Nephron (organoid): ENCODE data around the gene FAM234A.

Experiments used
- H3K27ac Mint-ChIP-seq, 3 experiments: 2 replicates each; pipeline ENCODE4 v1.8.0; 2020; ENCODE audit warnings: mixed read lengths in 3 of 3, mild to moderate bottlenecking in 2 of 3, moderate library complexity in 1 of 3
- H3K27me3 Mint-ChIP-seq: 2 replicates; pipeline ENCODE4 v1.8.0; 2021; ENCODE audit warnings: low read depth, mild to moderate bottlenecking, moderate library complexity, mixed read lengths
- H3K36me3 Mint-ChIP-seq: 2 replicates; pipeline ENCODE4 v1.8.0; 2020; ENCODE audit warnings: low read depth, mixed read lengths
- H3K4me1 Mint-ChIP-seq: 2 replicates; pipeline ENCODE4 v1.8.0; 2020; ENCODE audit warnings: mixed read lengths
- H3K4me3 Mint-ChIP-seq, 3 experiments: 2 replicates each; pipeline ENCODE4 v1.8.0; 2020; ENCODE audit warnings: mild to moderate bottlenecking in 3 of 3, mixed read lengths in 3 of 3, moderate library complexity in 2 of 3
- H3K9me3 Mint-ChIP-seq: 2 replicates; pipeline ENCODE4 v1.8.0; 2020; ENCODE audit warnings: mixed read lengths
- TF ChIP-seq, protein P1 (sequence below), 3 experiments: fragments of 200-600 bp; sonication (generic); IDR thresholded peaks; one replicate each; pipeline ENCODE4 v1.5.0; 2021; ENCODE audit warnings: antibody characterized with exemption in 3 of 3; ENCODE audit not compliant: unreplicated experiment in 3 of 3

FAM234A gene, protein sequence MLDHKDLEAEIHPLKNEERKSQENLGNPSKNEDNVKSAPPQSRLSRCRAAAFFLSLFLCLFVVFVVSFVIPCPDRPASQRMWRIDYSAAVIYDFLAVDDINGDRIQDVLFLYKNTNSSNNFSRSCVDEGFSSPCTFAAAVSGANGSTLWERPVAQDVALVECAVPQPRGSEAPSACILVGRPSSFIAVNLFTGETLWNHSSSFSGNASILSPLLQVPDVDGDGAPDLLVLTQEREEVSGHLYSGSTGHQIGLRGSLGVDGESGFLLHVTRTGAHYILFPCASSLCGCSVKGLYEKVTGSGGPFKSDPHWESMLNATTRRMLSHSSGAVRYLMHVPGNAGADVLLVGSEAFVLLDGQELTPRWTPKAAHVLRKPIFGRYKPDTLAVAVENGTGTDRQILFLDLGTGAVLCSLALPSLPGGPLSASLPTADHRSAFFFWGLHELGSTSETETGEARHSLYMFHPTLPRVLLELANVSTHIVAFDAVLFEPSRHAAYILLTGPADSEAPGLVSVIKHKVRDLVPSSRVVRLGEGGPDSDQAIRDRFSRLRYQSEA

GRCh38 chr16:234468-235305 is at the start of gene FAM234A:
TSS of gene FAM234A (plus strand) at chr16:234821. CDS start at chr16:254414, 19,593 bp downstream.
- H3K4me3 Mint-ChIP-seq: peak within 1 kb of the TSS; percentile 95 to 100 (median 99)
- peaks cover 11% of the 10 kb centered on the region for H3K4me1 Mint-ChIP-seq

GRCh38 chr16:185213-185612 is 49.4 kb upstream of the FAM234A start:
- TF ChIP-seq, protein P1, sequence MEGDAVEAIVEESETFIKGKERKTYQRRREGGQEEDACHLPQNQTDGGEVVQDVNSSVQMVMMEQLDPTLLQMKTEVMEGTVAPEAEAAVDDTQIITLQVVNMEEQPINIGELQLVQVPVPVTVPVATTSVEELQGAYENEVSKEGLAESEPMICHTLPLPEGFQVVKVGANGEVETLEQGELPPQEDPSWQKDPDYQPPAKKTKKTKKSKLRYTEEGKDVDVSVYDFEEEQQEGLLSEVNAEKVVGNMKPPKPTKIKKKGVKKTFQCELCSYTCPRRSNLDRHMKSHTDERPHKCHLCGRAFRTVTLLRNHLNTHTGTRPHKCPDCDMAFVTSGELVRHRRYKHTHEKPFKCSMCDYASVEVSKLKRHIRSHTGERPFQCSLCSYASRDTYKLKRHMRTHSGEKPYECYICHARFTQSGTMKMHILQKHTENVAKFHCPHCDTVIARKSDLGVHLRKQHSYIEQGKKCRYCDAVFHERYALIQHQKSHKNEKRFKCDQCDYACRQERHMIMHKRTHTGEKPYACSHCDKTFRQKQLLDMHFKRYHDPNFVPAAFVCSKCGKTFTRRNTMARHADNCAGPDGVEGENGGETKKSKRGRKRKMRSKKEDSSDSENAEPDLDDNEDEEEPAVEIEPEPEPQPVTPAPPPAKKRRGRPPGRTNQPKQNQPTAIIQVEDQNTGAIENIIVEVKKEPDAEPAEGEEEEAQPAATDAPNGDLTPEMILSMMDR (IDR thresholded peaks at IDR 0.05; ENCODE audit: unreplicated experiment in 3 of 3): no peak
- no peaks in the 10 kb centered on the region for H3K9me3 Mint-ChIP-seq
- no peak overlapping the region for H3K4me3 Mint-ChIP-seq
- H3K27ac Mint-ChIP-seq: peak overlapping the region in 1 of 3 experiments; percentile 38
- H3K36me3 Mint-ChIP-seq: peaks cover 37% of the 10 kb centered on the region
- H3K4me1 Mint-ChIP-seq: no peaks in the 10 kb centered on the region
- peaks cover 4% of the 10 kb centered on the region for H3K27me3 Mint-ChIP-seq

More at GRCh38 chr16:234468-235305, at the start of gene FAM234A:
- Mint-ChIP-seq H3K9me3 (no peaks in the 10 kb centered on the region), H3K27me3 (no peaks in the 10 kb centered on the region), H3K27ac (peak within 1 kb of the TSS; percentile 88 to 99 (median 99)), H3K36me3 (peaks cover 5% of the 10 kb centered on the region)
- TF ChIP-seq, protein P1 (IDR thresholded peaks at IDR 0.05; ENCODE audit: unreplicated experiment in 3 of 3): peak in 2 of 3 experiments; percentile 52 to 56

- H3K4me1 Mint-ChIP-seq: no peaks in the 10 kb centered on the region
- H3K27me3 Mint-ChIP-seq: peaks cover 4% of the 10 kb centered on the region
- no peaks in the 10 kb centered on the region for H3K9me3 Mint-ChIP-seq
- TF ChIP-seq, protein P1 (IDR thresholded peaks at IDR 0.05; ENCODE audit: unreplicated experiment in 3 of 3): no peak
- no peak overlapping the region for H3K27ac Mint-ChIP-seq
- peaks cover 41% of the 10 kb centered on the region for H3K36me3 Mint-ChIP-seq
- no peak overlapping the region for H3K4me3 Mint-ChIP-seq
These were observed 48.9 kb upstream of the FAM234A start for GRCh38 chr16:185691-186090.

DNA sequence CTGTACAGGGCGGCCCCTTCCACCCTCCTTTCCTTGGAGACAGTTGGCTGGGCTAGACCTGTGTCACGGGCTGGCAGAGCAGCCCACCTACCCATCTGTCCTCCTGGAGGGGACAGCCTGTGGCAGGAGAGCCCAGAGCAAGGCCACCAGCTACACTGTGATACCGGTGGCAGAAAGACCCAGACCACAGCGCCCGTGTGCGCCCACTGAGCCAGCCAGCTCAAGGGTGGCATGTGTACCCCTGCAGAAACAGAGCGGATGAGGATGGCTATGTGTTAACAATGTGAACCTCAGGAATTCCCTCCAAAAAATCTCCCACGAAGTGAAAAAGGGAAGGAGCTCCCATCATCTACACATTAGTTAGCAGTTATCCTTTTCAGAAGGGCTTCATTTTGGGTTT is 47.3 kb upstream of the FAM234A start:
- Mint-ChIP-seq H3K9me3 (no peaks in the 10 kb centered on the region), H3K4me3 (no peak overlapping the region), H3K4me1 (no peaks in the 10 kb centered on the region), H3K27ac (no peak overlapping the region), H3K27me3 (no peaks in the 10 kb centered on the region), H3K36me3 (peaks cover 57% of the 10 kb centered on the region)
- TF ChIP-seq, protein P1 (IDR thresholded peaks at IDR 0.05; ENCODE audit: unreplicated experiment in 3 of 3): no peak

DNA sequence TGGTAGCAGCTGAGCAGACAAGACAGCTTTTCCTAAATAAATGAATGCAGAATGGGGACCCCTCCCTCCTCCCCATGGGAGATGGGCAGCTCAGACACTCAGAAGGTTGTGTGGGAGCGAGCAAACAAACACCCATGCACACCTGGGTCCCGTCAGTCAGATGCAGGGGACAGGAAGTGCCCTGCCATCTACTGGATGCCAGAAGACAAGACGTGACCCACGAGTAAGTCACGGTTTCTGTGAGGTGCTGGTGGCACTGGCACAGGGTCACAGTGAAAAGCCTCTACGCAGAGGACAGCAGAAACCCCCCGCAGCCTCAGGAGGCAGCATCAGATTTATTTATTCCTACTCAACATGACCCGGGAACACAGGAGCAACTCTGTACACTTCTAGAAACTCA is 45.9 kb upstream of the FAM234A start:
- no peaks in the 10 kb centered on the region for H3K9me3 Mint-ChIP-seq
- TF ChIP-seq, protein P1 (IDR thresholded peaks at IDR 0.05; ENCODE audit: unreplicated experiment in 3 of 3): no peak
- no peak overlapping the region for H3K27ac Mint-ChIP-seq
- H3K4me1 Mint-ChIP-seq: no peaks in the 10 kb centered on the region
- H3K36me3 Mint-ChIP-seq: peaks cover 60% of the 10 kb centered on the region
- H3K4me3 Mint-ChIP-seq: no peak overlapping the region
- H3K27me3 Mint-ChIP-seq: no peaks in the 10 kb centered on the region
